HG02973 (cell line): ENCODE data around the gene TROAP.
"Not testable (repeated sequence)": the region's sequence is repeated elsewhere in the genome, so short reads cannot be mapped to it uniquely, and the experiment has no call there.

Experiments used
- ATAC-seq: cut with Tn5 transposase; IDR thresholded peaks from one replicate; pipeline ENCODE4 v1.9.1; 2021; ENCODE audit warnings: moderate library complexity; ENCODE audit not compliant: unreplicated experiment

The TROAP gene

DNA sequence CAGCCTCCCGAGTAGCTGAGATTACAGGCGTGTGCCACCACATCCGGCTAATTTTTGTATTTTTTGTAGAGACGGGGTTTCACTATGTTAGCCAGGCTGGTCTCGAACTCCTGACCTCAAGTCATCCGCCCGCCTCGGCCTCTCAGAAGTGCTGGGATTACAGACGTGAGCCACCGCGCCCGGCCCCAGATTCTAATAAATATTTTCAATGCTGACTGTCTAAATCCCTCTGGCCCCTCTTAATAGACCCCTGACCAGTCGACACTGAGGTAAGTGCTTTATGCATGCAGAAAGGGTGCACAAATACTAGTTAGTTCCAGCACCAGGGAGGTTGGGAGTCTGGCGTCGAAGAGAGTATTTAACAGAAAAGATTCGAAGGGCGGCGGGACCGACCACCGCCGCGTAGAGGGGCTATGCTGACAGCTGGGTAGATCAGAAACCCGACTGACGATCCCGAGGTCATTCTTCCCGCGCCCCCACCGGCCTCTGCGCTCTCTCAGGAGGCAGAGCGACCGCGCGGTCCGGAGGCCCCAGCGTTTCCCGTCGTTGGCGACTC, 43.1 kb downstream of the TROAP start:
- peak; percentile 12 for ATAC-seq

DNA sequence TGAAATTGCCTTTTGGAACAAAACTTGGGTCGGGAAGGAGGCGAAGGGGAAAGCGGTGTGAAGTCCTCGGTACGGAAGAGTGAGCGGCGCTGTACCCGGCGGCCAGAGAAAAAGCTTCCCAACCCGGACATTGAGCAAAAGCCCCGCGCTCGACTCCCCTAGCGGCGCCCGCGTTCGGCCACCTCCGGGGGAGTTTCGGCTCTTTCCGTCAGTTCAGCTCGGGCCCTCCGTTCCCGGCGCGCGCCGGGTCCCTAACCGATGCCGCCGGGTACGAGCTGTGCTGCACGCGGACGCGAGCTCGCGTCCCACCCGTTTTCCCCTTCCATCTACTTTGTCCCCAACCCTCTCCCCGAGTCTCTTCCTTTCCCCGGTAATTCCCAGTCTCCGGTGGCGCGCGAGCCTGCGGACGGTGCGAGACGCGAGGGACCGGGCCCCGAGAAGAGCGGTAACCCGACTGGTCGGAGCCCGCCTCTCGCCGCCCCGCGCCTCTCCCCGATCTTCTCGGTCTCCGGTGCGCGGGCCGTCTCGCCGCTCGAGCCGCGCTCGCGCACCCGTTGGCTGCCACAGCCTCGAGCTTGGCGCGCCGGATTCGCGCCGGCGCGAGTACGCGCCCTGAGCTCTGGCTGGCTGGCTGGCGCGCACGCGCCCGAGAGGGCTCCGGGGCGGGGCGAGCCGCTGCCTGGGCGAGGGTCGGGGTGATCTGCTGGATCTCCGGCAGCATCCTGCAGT, 43.8 kb downstream of the TROAP start:
- ATAC-seq: peak; percentile 66

DNA sequence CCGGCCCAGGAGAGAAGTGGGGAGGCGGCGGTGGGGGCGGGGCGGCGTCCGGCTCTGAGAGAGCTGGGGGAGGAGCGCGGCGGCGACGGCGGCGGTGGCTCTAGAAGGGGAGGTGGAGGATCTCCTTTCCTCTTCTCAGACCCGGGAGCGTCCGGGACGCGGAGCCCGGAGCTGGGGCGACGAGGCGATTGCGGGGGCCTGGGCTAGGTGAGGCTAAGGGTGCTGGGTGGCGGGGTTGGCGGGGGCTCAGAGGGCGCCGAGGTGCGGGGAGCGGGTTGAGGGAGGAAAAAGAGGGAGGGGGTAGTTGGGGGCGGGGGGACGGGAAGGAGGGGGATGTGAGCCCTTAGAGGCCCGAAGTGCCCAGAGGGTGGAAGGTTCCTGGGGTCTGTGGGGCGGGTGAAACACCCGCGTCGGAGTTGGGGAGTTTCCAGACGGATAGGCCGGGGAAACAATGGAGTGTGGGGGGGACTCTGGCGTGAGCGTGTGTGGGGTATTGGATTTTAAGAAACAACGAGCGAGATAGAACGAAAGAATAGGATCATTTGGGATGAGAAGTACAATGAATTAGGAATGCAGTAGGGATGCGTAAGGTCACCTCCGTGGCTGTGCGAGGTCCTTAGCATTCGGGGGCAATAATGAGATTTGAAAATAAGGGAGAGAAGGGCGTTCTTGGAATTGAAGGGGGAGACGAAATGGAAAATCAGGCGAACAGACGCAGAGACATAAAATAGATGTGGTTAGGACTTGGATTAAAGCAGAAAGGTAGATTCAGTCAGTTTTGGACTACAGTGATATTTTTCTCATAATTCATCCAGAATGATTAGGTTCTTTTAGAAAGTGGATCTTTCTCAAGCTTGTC, 44.6 kb downstream of the TROAP start, which contains the start of gene SPATS2:
Gene SPATS2, plus strand, starts transcription at position 82 of the 859 bp plus-strand sequence. CDS start 93,551 bp downstream, outside the sequence.
- no peak for ATAC-seq

DNA sequence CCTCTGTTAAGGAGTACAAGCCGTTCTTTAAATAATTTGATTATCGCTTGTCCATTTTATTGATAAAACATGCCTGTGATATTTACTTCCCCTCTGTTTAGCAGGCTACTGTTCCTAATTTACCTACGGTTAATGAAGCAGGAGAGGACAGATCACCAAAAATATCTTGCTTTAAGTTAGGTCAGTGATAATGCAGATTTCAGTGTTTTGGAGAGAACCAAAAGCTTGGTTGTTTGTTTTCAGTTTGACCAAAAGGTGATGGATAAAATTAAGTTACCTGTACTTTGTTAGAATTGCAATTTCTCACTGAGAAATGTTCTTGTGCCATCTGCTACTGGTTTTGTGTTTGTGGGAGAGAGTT, 45.2 kb downstream of the TROAP start:
- ATAC-seq: no peak

DNA sequence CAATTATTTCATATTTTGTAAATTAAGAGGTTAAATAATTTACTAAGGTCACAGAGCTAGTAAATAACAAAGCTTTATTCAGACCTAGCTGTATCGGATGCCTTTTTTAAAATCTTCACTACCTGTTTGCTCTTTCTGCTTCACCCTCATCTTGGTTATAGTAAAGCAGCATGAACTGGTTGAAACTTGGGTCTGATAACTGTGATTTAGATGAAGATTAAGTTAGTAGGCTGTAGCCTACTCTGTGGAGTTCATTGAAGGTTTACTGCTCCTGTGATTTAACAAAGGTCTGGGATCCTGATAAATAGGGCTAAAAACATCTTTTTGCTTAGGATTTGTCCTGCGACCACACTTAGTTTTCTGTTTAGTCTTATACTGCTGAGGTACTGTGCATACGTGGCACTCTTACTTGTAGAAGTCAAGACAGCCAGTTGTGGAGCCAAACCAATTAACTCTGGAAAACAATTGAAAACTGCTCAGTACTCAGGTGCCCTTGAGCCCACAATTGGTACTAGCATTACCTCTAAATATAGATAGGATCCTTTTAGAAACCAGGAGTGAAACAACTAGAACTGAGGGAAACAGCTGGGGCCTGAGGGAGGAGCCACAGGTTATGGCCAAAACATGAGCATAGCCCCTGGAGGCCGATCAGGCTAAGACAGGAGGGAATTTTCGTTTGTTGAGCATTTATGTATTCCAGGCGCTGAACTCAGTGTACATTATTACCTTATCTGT, 46.5 kb downstream of the TROAP start:
- ATAC-seq: peak; percentile 40

DNA sequence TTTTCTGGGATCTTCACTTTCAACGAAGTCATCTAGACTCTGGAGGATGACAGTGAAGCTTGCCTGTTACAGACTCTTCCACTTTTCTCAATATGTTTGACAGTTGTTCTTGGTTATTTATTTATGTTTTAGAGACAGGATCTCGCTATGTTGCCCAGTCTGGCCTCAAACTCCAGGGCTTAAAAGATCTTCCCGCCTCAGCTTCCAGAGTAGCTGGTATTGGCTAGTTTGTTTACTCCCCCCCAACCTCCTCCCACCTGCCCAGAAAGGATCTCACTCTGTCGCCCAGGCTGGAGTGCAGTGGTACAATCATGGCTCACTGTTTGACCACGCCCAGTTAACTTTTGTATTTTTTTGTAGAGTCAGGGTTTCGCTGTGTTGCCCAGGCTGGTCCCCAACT, 47.5 kb downstream of the TROAP start:
- no peak for ATAC-seq

DNA sequence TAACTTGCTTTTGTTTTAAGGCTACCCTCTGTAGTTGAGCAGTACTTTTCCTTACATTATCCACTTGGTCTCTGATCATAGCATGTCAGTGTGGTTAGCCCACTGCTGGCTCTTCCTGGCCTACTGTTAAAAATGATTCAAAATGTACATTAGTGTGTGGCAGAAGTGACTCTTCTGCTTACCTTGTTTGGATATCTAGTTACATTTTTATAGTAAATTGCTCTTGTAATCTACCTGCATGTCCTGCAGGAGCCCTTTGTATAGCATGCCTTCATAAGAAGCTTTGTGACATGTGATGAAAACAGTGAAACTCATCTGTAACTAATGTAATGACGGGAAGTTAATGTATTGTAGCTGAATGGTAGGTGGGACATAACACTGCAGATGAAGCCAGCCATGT, 52.4 kb downstream of the TROAP start:
- no peak for ATAC-seq

DNA sequence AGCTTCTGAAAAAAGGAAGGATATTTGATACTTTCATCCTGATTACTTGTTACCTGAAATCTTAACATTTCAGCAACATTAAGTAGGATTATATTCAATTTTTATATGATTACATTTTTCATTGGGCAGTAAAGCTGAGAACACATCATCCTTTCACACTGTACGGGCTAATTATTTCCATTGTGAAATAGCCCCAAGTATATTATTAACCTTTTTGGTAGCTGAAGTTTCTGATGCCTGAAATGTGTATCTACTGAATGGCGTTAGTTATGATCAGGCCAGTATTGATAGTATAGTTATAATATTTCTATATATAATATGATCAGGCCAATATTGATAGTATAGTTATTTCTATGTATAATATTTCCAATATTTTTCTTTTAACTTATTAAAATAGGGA, 54.3 kb downstream of the TROAP start:
- ATAC-seq: no peak

DNA sequence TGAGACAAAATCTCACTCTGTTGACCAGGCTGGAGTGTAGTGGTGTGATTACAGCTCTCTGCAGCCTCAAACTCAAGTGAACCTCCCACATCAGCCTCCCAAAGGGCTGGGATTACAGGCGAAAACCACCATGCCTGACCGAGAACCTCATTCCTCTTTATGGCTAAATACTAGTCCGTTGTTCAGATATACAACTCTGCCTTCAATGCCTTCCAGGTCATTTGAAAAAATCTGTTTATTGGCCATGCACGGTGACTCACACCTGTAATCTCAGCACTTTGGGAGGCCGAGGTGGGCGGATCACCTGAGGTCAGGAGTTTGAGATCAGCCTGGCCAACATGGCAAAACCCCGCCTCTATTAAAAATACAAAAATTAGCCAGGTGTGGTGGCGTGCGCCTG, 57.1 kb downstream of the TROAP start:
- ATAC-seq: not testable (repeated sequence)
